LoVo (cell line): Measurements from ENCODE around the gene CIAO2B.

ENCODE experiments used
- DNase-seq: peaks from one replicate; pipeline ENCODE4 v3.0.0-alpha.2; 2016; ENCODE audit warnings: low spot score

The CIAO2B gene

GRCh38 chr16:66886321-66886720 is 47.9 kb downstream of the CIAO2B start:
- no peak for DNase-seq

GRCh38 chr16:66885491-66885890 is 48.7 kb downstream of the CIAO2B start:
- DNase-seq, result no peak

GRCh38 chr16:66882702-66883101 is 51.5 kb downstream of the CIAO2B start:
- no peak for DNase-seq
